Measurements from ENCODE around the gene HDAC2. TPM values are rescaled to one million over a fixed set of nuclear protein-coding genes. Genes with fewer than 3 reads are reported as not detected.
"Not testable (repeated sequence)": the region's sequence is repeated elsewhere in the genome, so short reads cannot be mapped to it uniquely, and the experiment has no call there.

Gene HDAC2
- total and polyA plus RNA-seq, 2 donors (not counting 3 experiments of a cell fraction or from before 2014, with no cell fraction given): 121 to 142 TPM

DNA sequence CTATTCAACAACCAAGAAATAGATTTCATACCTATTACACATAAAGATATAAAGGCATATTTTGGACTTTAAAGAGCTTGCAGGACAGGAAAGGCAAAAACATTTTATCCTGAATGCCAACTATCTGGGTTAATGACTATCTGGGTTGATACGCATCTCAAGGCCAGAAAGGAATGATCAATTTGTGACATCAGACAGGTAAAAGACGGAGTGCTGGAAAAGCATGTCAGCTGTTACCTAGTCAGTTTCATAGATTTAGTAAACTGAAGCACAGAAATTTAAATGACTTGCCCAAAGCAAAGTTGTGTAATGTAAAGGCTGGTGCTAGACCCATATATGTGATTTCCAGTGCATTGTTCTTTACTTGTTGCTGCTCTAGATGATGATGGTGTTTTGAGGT lies 36.8 kb downstream of the HDAC2 start:
- intact Hi-C loops (cut with micrococcal nuclease): loop anchor here (10.0 kb wide), 1 partner anchor 1429 kb away; no protein-coding TSS in a partner anchor
- no peak for FAIRE-seq

DNA sequence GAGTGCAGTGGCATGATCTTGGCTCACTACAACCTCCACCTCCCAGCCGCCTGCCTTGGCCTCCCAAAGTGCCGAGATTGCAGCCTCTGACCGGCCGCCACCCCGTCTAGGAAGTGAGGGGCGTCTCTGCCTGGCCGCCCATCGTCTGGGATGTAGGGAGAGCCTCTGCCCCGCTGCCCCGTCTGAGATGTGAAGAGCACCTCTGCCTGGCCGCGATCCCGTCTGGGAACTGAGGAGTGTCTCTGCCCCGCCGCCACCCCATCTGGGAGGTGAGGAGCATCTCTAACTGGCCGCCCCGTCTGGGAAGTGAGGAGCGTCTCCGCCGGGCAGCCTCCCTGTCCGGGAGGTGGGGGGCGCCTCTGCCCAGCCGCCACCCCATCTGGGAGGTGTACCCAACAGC lies 39.0 kb downstream of the HDAC2 start:
- intact Hi-C loops (cut with micrococcal nuclease): loop anchor here (10.0 kb wide), 1 partner anchor 1427 kb away; no protein-coding TSS in a partner anchor
- H3K9me1 ChIP-seq (replicated peaks; ENCODE audit: control insufficient read depth, extremely low read depth, insufficient read depth, low read length); H3K4me3 ChIP-seq (replicated peaks in 1 of 3; ENCODE audit: insufficient read depth in 1 of 3, low read depth in 1 of 3, low read length in 3 of 3); DNase-seq (ENCODE audit: low read depth, low spot score); CTCF ChIA-PET; H3K79me2 ChIP-seq (ENCODE audit: control insufficient read depth, insufficient read depth, low read length); H3K9me3 ChIP-seq (replicated peaks; ENCODE audit: control insufficient read depth, insufficient read depth, low read length); H3K27me3 ChIP-seq (ENCODE audit: control insufficient read depth in 2 of 2, insufficient read depth in 2 of 2, low read length in 2 of 2); H3K9ac ChIP-seq (replicated peaks; ENCODE audit: extremely low read depth, insufficient read depth, low read length); H4K20me1 ChIP-seq (replicated peaks; ENCODE audit: control insufficient read depth, extremely low read depth, insufficient read depth, low read length); dilution Hi-C loops (cut with MboI; ENCODE audit: extremely low pct_ligation_motif_present, low sequenced_read_pairs); BruUV-seq (replicated peaks); H3K27ac ChIP-seq (ENCODE audit: insufficient read depth, low read depth, low read length); H2AFZ ChIP-seq (ENCODE audit: low read depth, low read length); H3K36me3 ChIP-seq (ENCODE audit: control insufficient read depth in 2 of 2, extremely low read depth in 1 of 2, insufficient read depth in 2 of 2, low read length in 2 of 2); H3K4me2 ChIP-seq (ENCODE audit: insufficient read depth, low read length); FAIRE-seq; H3K4me1 ChIP-seq (ENCODE audit: control insufficient read depth, extremely low read depth, insufficient read depth, low read length); POLR2A ChIA-PET: not testable (repeated sequence)

More for the DNA sequence above, 36.8 kb downstream of the HDAC2 start:
- Histone ChIP-seq H3K4me2 (ENCODE audit: insufficient read depth, low read length) (no peak overlapping the region), H3K9ac (replicated peaks; ENCODE audit: extremely low read depth, insufficient read depth, low read length) (no peak overlapping the region), H3K4me3 (replicated peaks in 1 of 3; ENCODE audit: insufficient read depth in 1 of 3, low read depth in 1 of 3, low read length in 3 of 3) (no peak overlapping the region), H3K79me2 (ENCODE audit: control insufficient read depth, insufficient read depth, low read length) (no peaks in the 10 kb centered on the region), H3K27ac (ENCODE audit: insufficient read depth, low read depth, low read length) (no peak overlapping the region), H3K9me1 (replicated peaks; ENCODE audit: control insufficient read depth, extremely low read depth, insufficient read depth, low read length) (no peaks in the 10 kb centered on the region), H3K4me1 (ENCODE audit: control insufficient read depth, extremely low read depth, insufficient read depth, low read length) (no peaks in the 10 kb centered on the region), H3K36me3 (ENCODE audit: control insufficient read depth in 2 of 2, extremely low read depth in 1 of 2, insufficient read depth in 2 of 2, low read length in 2 of 2) (peaks cover 0 to 9% of the 10 kb centered on the region in 2 experiments), H3K9me3 (replicated peaks; ENCODE audit: control insufficient read depth, insufficient read depth, low read length) (no peaks in the 10 kb centered on the region), H4K20me1 (replicated peaks; ENCODE audit: control insufficient read depth, extremely low read depth, insufficient read depth, low read length) (no peaks in the 10 kb centered on the region), H2AFZ (ENCODE audit: low read depth, low read length) (no peak overlapping the region), H3K27me3 (ENCODE audit: control insufficient read depth in 2 of 2, insufficient read depth in 2 of 2, low read length in 2 of 2) (no peaks in the 10 kb centered on the region)
- POLR2A ChIA-PET: no interaction called here
- no peak for DNase-seq (ENCODE audit: low read depth, low spot score)
- dilution Hi-C loops (cut with MboI; ENCODE audit: extremely low pct_ligation_motif_present, low sequenced_read_pairs): no loop called here
- no TSS peak for BruUV-seq (replicated peaks)
- TF ChIP-seq EZH2 (IDR thresholded peaks at IDR 0.05; ENCODE audit: borderline replicate concordance, low read depth, low read length, severe bottlenecking): no peak
- no peak for TF ChIP-seq POLR2AphosphoS5 (IDR thresholded peaks at IDR 0.05; ENCODE audit: insufficient read depth, low read depth, low read length)
- TF ChIP-seq, protein P1, sequence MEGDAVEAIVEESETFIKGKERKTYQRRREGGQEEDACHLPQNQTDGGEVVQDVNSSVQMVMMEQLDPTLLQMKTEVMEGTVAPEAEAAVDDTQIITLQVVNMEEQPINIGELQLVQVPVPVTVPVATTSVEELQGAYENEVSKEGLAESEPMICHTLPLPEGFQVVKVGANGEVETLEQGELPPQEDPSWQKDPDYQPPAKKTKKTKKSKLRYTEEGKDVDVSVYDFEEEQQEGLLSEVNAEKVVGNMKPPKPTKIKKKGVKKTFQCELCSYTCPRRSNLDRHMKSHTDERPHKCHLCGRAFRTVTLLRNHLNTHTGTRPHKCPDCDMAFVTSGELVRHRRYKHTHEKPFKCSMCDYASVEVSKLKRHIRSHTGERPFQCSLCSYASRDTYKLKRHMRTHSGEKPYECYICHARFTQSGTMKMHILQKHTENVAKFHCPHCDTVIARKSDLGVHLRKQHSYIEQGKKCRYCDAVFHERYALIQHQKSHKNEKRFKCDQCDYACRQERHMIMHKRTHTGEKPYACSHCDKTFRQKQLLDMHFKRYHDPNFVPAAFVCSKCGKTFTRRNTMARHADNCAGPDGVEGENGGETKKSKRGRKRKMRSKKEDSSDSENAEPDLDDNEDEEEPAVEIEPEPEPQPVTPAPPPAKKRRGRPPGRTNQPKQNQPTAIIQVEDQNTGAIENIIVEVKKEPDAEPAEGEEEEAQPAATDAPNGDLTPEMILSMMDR (IDR thresholded peaks at IDR 0.05; ENCODE audit: extremely low read depth in 1 of 2, insufficient read depth in 1 of 2, low read depth in 1 of 2, low read length in 2 of 2): no peak
- TF ChIP-seq, protein P2, sequence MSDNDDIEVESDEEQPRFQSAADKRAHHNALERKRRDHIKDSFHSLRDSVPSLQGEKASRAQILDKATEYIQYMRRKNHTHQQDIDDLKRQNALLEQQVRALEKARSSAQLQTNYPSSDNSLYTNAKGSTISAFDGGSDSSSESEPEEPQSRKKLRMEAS (IDR thresholded peaks at IDR 0.05; ENCODE audit: insufficient read depth, insufficient read length): no peak
- no peak for TF ChIP-seq JUN (IDR thresholded peaks at IDR 0.05; ENCODE audit: borderline replicate concordance, insufficient read depth, insufficient read length, low read depth)
- no peak for TF ChIP-seq GATA2 (IDR thresholded peaks at IDR 0.05; ENCODE audit: insufficient read depth, insufficient read length, low read depth, low read length)
- TF ChIP-seq MYC (IDR thresholded peaks at IDR 0.05; ENCODE audit: low read depth, low read length): no peak
- TF ChIP-seq POLR2A (IDR thresholded peaks at IDR 0.05; ENCODE audit: low read depth, low read length): no peak
- TF ChIP-seq FOS (IDR thresholded peaks at IDR 0.05; ENCODE audit: borderline replicate concordance, insufficient read depth, low read length): no peak
- CTCF ChIA-PET: no interaction called here

Measured in endothelial cell of umbilical vein (primary cell).